ENCODE data around the gene MAPKAP1.

DNA sequence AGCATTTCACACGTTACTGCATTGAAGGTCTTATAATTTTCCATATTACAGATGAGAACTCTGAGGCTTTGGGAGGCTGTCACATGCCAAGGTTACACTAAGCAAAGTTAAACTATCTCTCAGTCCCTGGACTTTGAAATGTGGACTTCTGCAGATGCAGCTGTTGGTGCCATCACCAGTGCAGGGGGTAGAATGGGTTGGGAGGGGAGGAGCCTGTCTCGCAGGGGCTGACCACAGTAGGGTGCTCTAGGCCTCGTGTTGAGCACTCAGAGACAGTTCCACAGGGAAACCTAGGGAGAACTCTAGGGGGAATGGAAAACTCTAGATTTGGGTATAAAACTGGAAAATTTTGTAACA, 220.9 kb downstream of the MAPKAP1 start:
- TF ChIP-seq CTCF (IDR thresholded peaks at IDR 0.05) (no peak), EP300 (IDR thresholded peaks at IDR 0.05) (no peak), POLR2AphosphoS5 (IDR thresholded peaks at IDR 0.05) (no peak)

Measured in gastroesophageal sphincter (tissue), 3 donors.